Testis (tissue), 2 donors: ENCODE results near the gene TSPAN12.

ENCODE experiments used
- POLR2A ChIP-seq: fragments of 450-650 bp; IDR thresholded peaks from one replicate; pipeline ENCODE4 v1.6.1; 2017; ENCODE audit warnings: antibody characterized with exemption, mild to moderate bottlenecking, moderate library complexity
- TF ChIP-seq, protein P1 (sequence below), 3 experiments: fragments of 450-650 bp in 2 of 3; fragments of 200-600 bp in 1 of 3; sonication (generic) in 1 of 3; IDR thresholded peaks; one replicate each; pipeline ENCODE4 v1.5.1; 2016 to 2019; ENCODE audit warnings: antibody characterized with exemption in 3 of 3, mild to moderate bottlenecking in 2 of 3, moderate library complexity in 1 of 3

DNA sequence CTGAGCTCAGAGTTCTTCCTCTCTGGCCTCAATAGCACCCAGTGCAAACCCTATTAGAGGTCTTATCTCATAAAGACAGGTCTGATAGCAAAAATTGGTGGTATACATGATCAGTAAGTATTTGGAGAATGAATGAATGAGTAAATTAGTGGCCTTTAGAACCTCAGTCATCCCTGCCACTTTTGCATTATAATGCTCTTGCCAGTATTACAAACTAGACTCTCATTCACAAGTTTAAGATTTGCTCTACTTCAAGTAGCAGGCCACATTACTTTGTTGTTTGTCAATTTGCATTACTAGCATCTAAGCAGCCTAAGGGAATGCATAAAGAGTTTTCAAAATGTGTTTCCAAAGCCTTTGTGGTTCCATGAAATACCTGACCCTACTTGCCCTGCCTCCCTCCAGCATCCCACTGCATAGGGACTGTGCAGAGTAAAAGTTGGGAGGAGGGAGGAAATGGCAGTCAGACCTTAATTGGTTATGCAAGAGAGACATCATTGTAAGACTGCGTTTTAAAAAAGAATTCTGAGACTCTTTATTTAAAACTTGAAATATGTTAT lies 21.3 kb downstream of the TSPAN12 start:
- TF ChIP-seq, protein P1, sequence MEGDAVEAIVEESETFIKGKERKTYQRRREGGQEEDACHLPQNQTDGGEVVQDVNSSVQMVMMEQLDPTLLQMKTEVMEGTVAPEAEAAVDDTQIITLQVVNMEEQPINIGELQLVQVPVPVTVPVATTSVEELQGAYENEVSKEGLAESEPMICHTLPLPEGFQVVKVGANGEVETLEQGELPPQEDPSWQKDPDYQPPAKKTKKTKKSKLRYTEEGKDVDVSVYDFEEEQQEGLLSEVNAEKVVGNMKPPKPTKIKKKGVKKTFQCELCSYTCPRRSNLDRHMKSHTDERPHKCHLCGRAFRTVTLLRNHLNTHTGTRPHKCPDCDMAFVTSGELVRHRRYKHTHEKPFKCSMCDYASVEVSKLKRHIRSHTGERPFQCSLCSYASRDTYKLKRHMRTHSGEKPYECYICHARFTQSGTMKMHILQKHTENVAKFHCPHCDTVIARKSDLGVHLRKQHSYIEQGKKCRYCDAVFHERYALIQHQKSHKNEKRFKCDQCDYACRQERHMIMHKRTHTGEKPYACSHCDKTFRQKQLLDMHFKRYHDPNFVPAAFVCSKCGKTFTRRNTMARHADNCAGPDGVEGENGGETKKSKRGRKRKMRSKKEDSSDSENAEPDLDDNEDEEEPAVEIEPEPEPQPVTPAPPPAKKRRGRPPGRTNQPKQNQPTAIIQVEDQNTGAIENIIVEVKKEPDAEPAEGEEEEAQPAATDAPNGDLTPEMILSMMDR (IDR thresholded peaks at IDR 0.05), result no peak
- TF ChIP-seq POLR2A, result no peak
